Stimulated activated naive B cell treated with anti-CD40 and anti-IgM and Interleukin-4, amounts not matched to agents 10 μg/mL and 1 μg/mL and 100 μg/mL, for 72 hours (primary cell): ENCODE measurements around the gene TSR3.

Experiments
- ATAC-seq, 2 donors: fragments of 150-1000 bp; cut with Tn5 transposase; replicated peaks; 2 replicates each; pipeline ENCODE4 v1.10.0; 2021; ENCODE audit warnings: moderate library complexity in 1 of 2
- DNase-seq: peaks from one replicate; pipeline ENCODE4 v3.0.0; 2021
- H3K27ac Mint-ChIP-seq: one replicate; pipeline ENCODE4 v1.8.0; 2022; ENCODE audit warnings: mild to moderate bottlenecking, mixed read lengths
- H3K27me3 Mint-ChIP-seq, 2 donors: one replicate each; pipeline ENCODE4 v1.8.0; 2022; ENCODE audit warnings: mixed read lengths in 2 of 2
- H3K36me3 Mint-ChIP-seq, 2 donors: one replicate each; pipeline ENCODE4 v1.8.0; 2022; ENCODE audit warnings: mixed read lengths in 2 of 2, mild to moderate bottlenecking in 1 of 2
- H3K4me1 Mint-ChIP-seq, 2 donors: one replicate each; pipeline ENCODE4 v1.8.0; 2022; ENCODE audit warnings: mixed read lengths in 2 of 2, mild to moderate bottlenecking in 1 of 2
- H3K4me3 Mint-ChIP-seq, 2 donors: one replicate each; pipeline ENCODE4 v1.8.0; 2022; ENCODE audit warnings: mild to moderate bottlenecking in 2 of 2, mixed read lengths in 2 of 2, moderate library complexity in 1 of 2
- H3K9me3 Mint-ChIP-seq, 2 donors: one replicate each; pipeline ENCODE4 v1.8.0; 2022; ENCODE audit warnings: mixed read lengths in 2 of 2, mild to moderate bottlenecking in 1 of 2

The TSR3 gene

GRCh38 chr16:1299868-1300203, 51.8 kb downstream of the TSR3 start:
- no peak for DNase-seq
- no peaks in the 10 kb centered on the region for H3K9me3 Mint-ChIP-seq
- peaks cover 12 to 17% of the 10 kb centered on the region in 2 donors for H3K27me3 Mint-ChIP-seq
- no peak overlapping the region for H3K4me3 Mint-ChIP-seq
- ATAC-seq, result no peak
- H3K36me3 Mint-ChIP-seq, result no peaks in the 10 kb centered on the region
- peaks cover 26 to 40% of the 10 kb centered on the region in 2 donors for H3K4me1 Mint-ChIP-seq
- no peak overlapping the region for H3K27ac Mint-ChIP-seq
